Measurements from ENCODE around the gene MECP2.
"Not testable (repeated sequence)": the region's sequence is repeated elsewhere in the genome, so short reads cannot be mapped to it uniquely, and the experiment has no call there.

The MECP2 gene

DNA sequence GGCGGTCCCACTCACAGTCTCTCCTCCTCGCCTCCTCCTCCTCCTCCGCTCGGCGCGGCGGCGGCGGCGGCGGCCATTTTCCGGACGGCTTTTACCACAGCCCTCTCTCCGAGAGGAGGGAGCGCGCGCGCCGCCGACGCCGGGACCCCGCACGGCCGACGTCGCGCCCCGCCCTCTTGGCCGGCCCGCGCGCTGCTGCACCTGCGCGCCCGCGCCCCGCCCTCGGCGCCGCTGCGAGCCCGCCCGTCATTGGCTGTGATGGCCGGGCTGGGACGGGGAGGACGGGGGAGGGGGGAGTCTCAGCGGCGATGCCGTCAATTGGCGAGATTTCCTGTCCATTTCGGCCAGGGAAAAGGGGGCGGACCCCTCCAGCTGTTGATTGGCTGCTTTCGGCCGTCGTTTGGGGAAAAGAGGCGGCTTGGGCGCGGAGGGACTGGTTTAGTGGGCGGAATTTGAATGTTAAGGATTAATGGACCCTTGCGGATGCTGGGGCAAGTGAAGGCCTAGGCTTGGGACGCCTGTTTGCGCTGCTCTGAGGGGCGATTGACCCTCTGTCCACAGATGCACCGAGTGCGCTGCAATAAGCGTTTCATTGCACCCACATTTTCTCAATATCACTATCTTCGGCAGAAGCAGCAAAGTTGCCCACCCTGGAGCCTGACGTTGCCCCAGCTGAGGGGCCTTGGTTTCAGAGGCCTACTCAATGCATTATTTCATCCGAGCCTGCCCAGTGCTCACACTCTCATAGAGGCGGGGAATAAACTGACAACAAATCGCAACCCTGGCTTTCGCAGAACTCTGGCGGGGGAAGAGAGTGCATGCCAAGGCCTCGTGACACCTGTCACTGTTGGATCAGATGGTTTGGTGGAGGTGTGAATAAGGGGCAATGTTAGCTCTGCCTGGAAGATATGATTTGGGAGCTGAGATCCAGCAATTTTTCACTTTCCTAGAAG, at the start of gene MECP2:
Gene MECP2, minus strand, starts transcription at position 129 of the 953 bp plus-strand sequence.
- DNase-seq (ENCODE audit: low read depth, low spot score) = peak; percentile 45

- not testable (repeated sequence) for DNase-seq (ENCODE audit: low read depth, low spot score)
Measured at GRCh38 chrX:154144010-154144409, 46.5 kb upstream of the MECP2 start, which contains the start of gene OPN1LW. TSS of gene OPN1LW (plus strand) at chrX:154144243. CDS start at chrX:154144284, 41 bp downstream.

- no peak for DNase-seq (ENCODE audit: low read depth, low spot score)
Measured at GRCh38 chrX:154142950-154143745, 45.6 kb upstream of the MECP2 start.

- DNase-seq (ENCODE audit: low read depth, low spot score) = no peak
Measured at GRCh38 chrX:154142386-154142785, 44.9 kb upstream of the MECP2 start.

DNA sequence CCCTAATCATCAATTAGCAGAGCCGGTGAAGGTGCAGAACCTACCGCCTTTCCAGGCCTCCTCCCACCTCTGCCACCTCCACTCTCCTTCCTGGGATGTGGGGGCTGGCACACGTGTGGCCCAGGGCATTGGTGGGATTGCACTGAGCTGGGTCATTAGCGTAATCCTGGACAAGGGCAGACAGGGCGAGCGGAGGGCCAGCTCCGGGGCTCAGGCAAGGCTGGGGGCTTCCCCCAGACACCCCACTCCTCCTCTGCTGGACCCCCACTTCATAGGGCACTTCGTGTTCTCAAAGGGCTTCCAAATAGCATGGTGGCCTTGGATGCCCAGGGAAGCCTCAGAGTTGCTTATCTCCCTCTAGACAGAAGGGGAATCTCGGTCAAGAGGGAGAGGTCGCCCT, 43.2 kb upstream of the MECP2 start:
- no peak for DNase-seq (ENCODE audit: low read depth, low spot score)

DNA sequence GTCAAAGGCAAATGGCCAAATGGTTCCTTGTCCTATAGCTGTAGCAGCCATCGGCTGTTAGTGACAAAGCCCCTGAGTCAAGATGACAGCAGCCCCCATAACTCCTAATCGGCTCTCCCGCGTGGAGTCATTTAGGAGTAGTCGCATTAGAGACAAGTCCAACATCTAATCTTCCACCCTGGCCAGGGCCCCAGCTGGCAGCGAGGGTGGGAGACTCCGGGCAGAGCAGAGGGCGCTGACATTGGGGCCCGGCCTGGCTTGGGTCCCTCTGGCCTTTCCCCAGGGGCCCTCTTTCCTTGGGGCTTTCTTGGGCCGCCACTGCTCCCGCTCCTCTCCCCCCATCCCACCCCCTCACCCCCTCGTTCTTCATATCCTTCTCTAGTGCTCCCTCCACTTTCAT, 42.7 kb upstream of the MECP2 start:
- DNase-seq (ENCODE audit: low read depth, low spot score) = no peak

GRCh38 chrX:154138857-154139256, 41.3 kb upstream of the MECP2 start:
- DNase-seq (ENCODE audit: low read depth, low spot score) = no peak

- DNase-seq (ENCODE audit: low read depth, low spot score) = peak; percentile 17
Measured at GRCh38 chrX:154136627-154137161, 39.2 kb upstream of the MECP2 start.

GRCh38 chrX:154135458-154136229, 38.1 kb upstream of the MECP2 start:
- DNase-seq (ENCODE audit: low read depth, low spot score) = no peak

- no peak for DNase-seq (ENCODE audit: low read depth, low spot score)
Measured at GRCh38 chrX:154132366-154132765, 34.8 kb upstream of the MECP2 start.

- DNase-seq (ENCODE audit: low read depth, low spot score) = no peak
Measured at GRCh38 chrX:154131955-154132354, 34.4 kb upstream of the MECP2 start.

DNA sequence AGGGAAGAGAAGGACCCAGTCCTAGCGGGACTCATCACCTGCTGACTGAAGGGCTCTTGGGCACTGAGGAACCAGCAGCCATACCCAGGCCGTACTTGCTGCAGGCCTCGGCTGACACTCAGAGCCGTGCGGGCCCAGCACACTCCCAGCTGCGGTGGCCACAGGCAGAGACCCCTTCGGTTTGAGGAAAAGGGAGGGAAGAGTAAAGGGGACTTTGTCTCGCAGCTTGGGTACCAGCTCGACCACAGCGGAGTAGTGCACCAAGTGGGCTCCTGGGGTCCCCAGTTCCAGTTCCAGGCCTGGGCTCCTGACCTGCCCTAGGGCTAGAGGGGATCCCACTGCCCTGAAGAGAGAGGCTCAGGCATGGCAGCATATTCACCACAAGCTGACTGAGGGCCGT, 28.6 kb upstream of the MECP2 start:
- no peak for DNase-seq (ENCODE audit: low read depth, low spot score)

- DNase-seq (ENCODE audit: low read depth, low spot score) = no peak
Measured at GRCh38 chrX:154125391-154126040, 28.0 kb upstream of the MECP2 start.

DNA sequence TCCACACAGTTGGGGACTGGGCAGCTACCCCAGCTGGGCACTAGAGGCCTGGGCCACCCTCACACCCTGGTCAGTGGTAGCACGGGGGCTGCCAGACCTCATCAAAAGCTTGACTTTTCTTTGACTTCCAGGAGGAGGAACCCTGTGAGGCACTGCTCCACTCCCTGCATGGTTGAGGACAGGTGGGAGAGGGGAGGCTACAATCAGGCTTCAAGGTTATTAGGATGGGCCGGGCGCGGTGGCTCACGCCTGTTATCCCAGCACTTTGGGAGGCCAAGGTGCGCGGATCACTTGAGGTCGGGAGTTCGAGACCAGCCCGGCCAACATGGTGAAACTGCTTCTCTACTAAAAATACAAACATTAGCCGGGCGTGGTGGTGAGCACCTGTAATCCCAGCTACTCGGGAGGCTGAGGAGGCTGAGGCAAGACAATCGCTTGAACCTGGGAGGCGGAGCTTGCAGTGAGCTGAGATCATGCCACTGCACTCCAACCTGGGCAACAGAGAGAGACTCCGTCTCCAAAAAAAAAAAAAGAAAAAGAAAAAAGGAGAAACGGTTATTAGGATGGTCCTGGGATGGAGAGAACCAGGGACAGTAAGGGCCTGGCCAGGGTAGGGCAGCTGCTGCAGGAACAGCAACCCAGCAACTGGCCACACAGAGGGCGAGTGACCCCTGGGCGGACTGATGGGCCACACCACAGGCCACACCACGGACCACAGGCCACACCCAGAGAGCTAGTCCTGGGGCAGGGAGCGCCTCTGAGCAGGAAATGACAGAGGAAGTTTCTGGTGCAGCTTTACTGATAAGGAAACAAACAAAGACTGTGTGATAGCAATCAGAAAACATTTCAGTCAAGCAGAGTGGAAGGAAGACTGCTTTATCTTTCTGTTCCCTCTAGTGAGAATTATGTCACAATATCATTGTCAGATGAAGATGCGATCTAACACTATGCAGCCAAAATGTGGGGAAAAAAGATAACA, 26.0 kb upstream of the MECP2 start:
- no peak for DNase-seq (ENCODE audit: low read depth, low spot score)

DNA sequence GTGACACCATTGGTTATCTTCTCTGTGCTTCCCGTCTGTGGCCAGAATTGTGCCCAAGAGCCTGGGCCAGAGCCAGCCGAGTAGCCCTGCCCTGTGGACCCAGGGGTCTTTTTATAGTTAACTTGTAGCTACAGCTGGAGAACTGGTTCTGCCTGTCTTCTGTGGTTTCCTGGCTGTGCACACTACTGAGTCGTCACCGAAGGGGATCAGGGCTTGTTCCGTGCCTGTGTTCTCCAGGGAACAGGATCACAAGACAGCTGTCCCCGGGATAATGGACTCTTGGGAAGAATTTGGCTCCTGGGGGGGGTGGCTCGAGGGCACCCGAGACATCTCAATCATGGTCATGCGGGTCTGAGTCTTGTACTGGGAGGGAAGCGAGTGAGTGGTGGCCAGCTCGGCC, 24.4 kb upstream of the MECP2 start:
- no peak for DNase-seq (ENCODE audit: low read depth, low spot score)

GRCh38 chrX:154121207-154121606, 23.7 kb upstream of the MECP2 start:
- no peak for DNase-seq (ENCODE audit: low read depth, low spot score)

DNA sequence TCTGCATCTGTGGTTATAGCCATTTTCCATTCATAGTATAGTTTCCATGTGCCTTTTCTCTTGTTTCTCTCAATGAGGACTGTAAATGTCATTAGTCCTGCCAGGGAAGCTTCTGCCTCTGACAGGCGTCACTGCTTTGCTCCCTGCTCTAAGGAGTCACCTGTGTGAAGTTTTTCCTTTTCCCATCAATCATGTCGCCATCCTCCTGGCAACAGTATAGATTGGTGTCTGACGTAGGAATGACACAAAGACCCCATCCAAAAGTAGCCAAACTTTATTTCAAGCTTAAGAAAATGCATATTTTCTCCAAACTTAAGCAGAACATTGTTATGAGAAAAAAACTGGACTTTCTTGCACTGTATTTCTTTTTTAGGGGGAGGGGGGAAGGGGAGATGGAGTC, 23.1 kb upstream of the MECP2 start:
- no peak for DNase-seq (ENCODE audit: low read depth, low spot score)

- no peak for DNase-seq (ENCODE audit: low read depth, low spot score)
Measured at GRCh38 chrX:154117566-154117965, 20.0 kb upstream of the MECP2 start.

GRCh38 chrX:154116426-154117211, 19.1 kb upstream of the MECP2 start:
- DNase-seq (ENCODE audit: low read depth, low spot score) = no peak

All from iPS DF 19.7 (cell line).